DMS114 treated with DMSO at 0.1 percent for 48 hours (cell line): ENCODE results near the gene SMIM35.

Experiments used
- DNase-seq: peaks from one replicate; lab custom pipeline; 2025; ENCODE audit not compliant: unreplicated experiment; lab: John Stamatoyannopoulos, UW

SMIM35 gene

GRCh38 chr11:118086913-118087768 is at the start of gene SMIM35:
SMIM35 (minus strand) TSS chr11:118086963; CDS start chr11:118086757, 206 bp downstream.
- DNase-seq, result no peak

- DNase-seq, result no peak
Observed at GRCh38 chr11:118136341-118136740, 49.6 kb upstream of the SMIM35 start.

- DNase-seq, result no peak
Observed at GRCh38 chr11:118135796-118136165, 49.0 kb upstream of the SMIM35 start.

DNA sequence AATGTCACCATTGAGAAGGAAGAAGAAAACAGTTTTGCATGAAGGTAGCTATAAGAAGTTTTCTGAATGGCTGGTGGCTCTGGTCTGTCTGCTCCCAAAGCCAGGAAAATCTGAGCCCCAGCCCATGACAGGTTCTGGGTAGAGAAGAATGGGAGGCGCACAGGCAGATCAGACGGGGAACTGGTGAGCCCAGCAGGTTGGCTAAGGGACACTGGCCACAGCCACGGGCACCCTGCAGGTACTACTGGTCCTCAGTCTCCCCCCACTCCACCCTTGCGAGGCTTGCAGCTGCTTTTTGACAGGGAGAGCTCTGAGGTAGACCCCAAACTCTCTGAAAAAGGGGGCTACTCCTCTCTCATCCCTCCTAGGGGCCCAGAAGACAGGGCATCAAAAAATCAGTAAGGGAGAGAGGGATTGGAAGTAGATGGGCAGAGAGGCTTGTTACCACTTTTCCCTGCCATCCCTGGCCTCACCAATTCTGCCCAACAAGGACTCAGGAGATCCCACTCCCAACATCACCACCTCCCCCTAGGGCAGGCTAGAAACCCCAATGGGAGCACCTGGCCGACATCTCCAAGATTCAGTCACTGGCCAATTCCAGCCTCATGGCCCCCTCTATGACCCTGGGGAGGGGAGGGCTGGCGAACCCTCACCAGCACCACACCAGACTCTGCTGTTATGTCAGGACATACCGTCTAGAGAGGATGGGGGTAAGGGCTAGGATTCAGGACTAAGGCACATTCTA is 48.5 kb upstream of the SMIM35 start:
- DNase-seq, result no peak

DNA sequence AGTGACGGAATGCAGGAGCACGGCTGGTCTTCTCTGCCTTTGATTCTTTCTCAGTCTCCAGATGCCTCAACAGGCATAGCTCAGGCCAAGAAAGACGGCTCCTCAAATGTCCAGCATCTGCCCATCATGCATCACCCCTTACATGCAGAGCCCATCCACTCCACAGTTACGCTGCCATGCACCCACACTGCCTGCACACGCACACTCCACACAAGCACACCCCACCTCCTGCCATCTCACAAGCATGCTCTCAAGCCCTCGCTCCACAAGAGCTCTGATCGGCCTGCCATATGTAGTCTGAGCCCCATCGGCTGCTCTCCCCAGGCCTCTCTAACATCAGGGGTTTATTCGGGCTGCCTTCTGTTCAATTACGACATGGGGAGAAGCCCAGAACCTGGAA is 47.1 kb upstream of the SMIM35 start:
- no peak for DNase-seq

DNA sequence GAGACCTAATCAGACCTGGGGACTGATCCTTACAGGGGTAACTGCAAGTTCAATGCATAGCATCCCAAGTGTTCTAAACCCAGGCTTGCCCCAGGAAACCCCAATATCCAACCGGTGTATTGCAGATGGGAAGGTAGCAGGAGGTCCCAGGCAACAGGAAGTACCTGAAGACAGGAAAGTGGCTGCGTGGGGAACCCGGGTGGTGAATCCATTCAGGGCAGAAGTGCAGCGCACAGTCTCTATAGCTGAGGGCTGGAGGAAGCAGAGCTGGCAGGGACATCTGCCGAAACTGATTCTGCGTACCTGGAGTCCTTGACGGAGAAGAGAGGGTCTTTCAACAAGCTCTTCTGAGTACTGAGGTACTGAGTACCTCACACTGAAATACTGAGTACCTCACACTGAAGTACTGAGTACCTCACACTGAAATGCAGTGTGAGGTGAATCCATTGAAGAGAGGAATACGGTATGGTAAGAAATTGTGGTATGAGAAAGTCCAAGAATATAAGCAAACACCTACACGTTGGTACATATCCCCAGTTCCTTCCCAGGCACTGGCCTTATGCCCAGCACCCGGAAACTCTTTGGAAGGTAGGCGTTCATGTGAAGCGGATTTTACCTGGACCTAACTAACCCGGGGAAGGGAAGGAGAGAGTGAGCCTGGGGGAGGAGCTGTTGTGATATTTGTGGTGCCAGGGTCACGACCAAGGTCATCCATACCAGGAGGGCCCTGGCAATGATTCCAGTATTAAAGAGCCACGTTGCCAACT is 45.8 kb upstream of the SMIM35 start:
- DNase-seq, result no peak

- no peak for DNase-seq
Observed at GRCh38 chr11:118129471-118130172, 42.9 kb upstream of the SMIM35 start.

- DNase-seq, result no peak
Observed at GRCh38 chr11:118128721-118129470, 42.1 kb upstream of the SMIM35 start.

DNA sequence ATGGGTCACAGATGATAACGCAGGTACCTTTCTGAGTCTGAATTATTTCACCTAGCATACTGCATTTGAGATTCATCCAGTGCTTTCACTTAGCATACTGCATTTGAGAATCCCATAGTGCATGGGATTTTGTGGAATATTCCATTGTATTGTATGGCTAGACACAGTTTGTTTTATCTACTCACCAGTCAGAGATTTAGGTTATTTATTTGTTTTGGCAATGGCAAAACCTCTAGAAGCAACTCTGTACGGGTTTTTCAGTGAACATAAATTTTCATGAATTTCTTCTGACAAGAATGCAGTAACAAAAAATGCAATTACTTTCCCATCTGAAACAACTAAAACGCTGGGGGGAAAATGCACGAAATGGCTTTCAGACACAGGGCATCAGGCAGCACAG is 41.5 kb upstream of the SMIM35 start:
- DNase-seq, result no peak

DNA sequence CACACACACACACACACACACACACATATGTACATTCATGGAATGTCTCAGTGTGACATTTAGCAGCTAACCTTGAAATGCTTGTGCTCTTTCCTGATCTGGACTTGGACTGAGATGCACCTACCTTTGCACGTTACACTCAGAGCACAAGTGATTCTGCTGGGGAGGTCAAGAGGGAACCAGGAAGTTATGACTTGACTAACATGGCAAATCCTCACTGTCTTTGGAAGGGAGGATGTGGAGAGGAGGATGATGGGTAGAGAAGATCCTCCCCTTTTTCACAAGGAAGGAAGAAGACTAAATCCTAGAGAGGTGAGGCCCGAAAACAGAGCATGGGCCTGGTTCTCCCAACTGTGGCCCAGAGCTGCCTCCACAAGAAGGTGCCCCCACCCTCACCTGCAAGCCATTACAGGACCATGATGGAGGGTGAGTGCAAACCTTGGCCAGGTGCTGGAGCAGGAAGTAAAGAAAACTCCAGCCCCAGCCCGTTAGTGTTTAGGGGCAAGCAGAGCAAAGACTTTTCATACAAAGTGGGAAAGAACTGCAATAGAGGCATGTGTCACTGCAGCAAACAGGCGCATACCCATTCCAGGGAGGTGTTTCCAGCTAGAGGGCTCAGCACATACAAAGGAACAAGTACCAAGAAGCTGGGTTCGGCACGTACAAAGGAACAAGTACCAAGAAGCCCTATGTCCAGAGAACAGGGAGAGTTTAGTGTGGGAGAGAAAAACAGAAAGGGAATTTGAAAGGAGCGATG is 39.5 kb upstream of the SMIM35 start:
- DNase-seq, result no peak

DNA sequence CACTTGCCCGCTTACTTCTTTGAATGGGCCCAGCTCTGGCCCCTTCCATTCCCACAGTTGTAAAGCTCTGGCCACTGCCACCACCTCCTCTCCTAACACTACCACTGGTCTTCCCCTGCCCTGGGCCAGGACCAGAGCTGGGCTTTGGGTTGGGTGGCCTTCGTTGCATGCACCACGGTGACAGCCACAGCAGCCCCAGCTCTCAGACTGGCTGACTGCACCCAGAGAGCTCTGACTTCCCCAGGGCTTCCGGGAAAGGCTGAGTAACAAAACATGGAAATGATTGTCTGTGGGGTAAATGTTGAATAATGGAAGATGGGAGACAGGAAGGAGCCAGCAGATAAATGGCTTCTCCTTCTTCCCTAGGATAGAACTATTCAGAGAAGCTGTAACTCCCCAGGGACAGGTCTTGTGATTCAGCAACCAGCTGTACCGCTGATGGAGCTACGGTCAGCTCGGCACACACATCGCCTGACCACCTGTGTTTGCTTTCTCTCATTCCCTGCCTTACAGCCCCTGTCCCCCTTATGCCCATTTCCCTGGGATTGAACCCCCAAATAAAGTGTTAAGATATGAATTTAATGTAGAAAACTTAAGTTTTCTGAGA is 38.3 kb upstream of the SMIM35 start:
- no peak for DNase-seq

DNA sequence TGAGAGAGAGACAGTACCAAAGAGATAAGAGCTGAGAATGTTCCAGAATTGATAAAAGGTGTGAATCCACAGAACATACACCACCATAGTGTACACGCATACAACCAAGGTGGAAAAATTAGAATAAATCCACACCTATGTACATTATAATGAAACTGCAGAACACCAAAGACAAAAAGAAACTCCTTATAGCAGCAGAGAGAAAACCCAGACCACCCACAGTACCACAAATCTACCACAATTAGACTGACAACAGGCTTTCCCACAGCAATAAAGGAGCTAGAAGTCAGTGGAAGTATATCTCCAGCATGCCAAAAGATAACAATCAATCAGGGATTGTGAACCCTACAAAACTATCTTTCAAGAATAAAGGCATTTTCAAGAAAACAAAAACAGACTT is 34.0 kb upstream of the SMIM35 start:
- DNase-seq, result no peak

GRCh38 chr11:118117790-118118601 is 31.2 kb upstream of the SMIM35 start:
- no peak for DNase-seq

DNA sequence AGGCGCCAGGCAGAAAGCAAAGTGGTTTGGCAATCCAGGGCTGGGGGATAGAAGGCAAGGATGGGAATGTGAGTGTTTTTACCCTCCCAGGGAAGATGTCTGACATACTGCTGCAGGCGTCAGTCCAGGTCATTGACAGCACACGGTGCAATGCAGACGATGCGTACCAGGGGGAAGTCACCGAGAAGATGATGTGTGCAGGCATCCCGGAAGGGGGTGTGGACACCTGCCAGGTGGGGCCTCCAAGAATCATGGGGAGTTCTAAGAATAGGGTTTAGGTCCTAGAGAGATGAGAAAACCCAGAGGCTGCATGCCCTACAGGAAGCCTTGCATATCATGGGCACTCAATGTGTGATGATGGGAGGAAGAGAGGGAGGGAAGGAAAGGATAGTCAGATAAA is 28.3 kb upstream of the SMIM35 start:
- DNase-seq, result no peak

GRCh38 chr11:118114266-118114665 is 27.5 kb upstream of the SMIM35 start:
- DNase-seq, result no peak

DNA sequence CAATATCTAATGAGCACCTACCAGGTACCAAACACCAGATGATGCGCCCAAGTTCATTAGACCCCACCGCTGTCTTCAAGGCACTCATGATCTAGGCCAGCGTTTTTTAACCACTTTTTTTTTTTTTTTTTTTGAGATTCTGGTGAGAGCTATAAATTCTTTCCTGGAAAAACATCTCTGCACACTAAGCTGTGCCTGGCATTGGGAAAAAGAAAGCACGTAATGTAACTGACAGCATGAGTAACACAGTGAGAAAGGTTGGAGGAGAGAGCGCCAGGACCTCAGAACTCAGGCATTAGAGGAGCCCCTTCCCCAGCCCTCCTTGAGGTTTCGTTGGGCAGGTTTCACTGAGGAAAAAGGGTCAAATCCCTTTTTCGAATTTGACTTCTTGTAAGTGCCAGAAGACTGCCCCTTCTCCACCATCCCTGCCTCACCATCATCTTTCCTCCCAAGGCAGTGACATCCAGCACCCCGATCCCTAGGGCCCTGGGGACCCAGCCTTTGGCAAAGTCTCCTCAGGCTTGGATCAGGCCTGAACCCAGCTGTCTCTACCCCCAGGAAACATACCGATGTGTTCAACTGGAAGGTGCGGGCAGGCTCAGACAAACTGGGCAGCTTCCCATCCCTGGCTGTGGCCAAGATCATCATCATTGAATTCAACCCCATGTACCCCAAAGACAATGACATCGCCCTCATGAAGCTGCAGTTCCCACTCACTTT is 26.1 kb upstream of the SMIM35 start:
- no peak for DNase-seq

- DNase-seq, result no peak
Observed at GRCh38 chr11:118111744-118112035, 24.9 kb upstream of the SMIM35 start.
